ENCODE data around the gene CNOT6.

DNA sequence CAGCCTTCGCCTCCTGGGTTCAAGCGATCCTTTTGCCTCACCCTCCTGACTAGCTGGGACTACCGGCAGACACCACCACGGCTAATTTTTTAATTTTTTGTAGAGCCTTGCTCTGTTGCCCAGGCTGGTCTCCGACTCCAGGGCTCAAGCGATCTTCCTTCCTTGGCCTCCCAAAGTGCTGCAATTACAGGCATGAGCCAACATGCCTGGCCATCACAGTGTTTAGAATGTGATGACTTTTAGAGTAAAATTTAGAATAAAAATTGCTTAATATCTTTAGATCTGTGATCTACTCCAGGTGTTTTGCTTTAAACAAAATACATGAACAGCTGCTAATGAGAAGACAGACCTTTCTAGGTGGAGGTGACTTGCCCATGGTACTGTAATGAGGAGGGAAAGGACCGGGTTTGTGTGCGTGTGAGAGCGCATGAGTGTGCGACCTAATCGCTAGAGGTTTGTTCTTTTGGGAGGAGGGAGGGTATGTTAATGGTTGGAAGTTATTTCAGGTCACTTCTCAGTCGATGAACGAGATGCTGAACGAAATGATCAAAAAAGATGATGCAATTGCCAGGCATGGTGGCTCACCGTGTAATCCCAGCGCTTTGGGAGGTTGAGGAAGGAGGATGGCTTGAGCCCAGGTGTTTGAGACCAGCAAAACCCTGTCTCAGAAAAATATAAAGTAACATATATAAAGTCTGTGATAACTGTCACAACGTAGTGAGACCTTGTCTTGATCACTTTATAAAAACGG lies 2.0 kb downstream of the CNOT6 start:
- no peak for TF ChIP-seq CTCF (IDR thresholded peaks at IDR 0.05 in 4 of 5, conservative IDR thresholded peaks at IDR 0.05 in 1 of 5)
- no peak for TF ChIP-seq POLR2A (IDR thresholded peaks at IDR 0.05)
